ENCODE measurements around the gene PIGS.

GRCh38 chr17:28541439-28541838, 29.9 kb downstream of the PIGS start:
- TF ChIP-seq CTCF (IDR thresholded peaks at IDR 0.05 in 2 of 3, conservative IDR thresholded peaks at IDR 0.05 in 1 of 3; ENCODE audit: borderline replicate concordance in 1 of 3, insufficient read depth in 1 of 3, low read depth in 2 of 3, low read length in 2 of 3) (no peak), YY1 (IDR thresholded peaks at IDR 0.05; ENCODE audit: extremely low read depth, insufficient replicate concordance, low read depth, low read length) (no peak), CBX3 (IDR thresholded peaks at IDR 0.05; ENCODE audit: low read depth) (no peak), CEBPB (IDR thresholded peaks at IDR 0.05; ENCODE audit: low read depth) (no peak), POLR2A (IDR thresholded peaks at IDR 0.05; ENCODE audit: borderline replicate concordance, extremely low read depth, insufficient read depth, insufficient read length) (no peak), REST (IDR thresholded peaks at IDR 0.05; ENCODE audit: low read depth) (no peak), SP1 (IDR thresholded peaks at IDR 0.05; ENCODE audit: low read depth) (no peak), SIN3A (IDR thresholded peaks at IDR 0.05; ENCODE audit: low read depth) (no peak), EGR1 (IDR thresholded peaks at IDR 0.05; ENCODE audit: low read depth) (no peak), SRF (IDR thresholded peaks at IDR 0.05; ENCODE audit: low read depth) (no peak)
